HepG2 (cell line): ENCODE data around the gene GNRH2. TPM values are rescaled to one million over a fixed set of nuclear protein-coding genes. Genes with fewer than 3 reads are reported as not detected.

ENCODE experiments used
- CBX2 ChIP-seq, 2 experiments: fragments of 200-600 bp in 1 of 2; sonication (generic); formaldehyde crosslinking in 1 of 2; IDR thresholded peaks; 2 replicates each; pipeline versions ENCODE4 v1.7.0 to v1.8.1; 2018 to 2022; ENCODE audit warnings: low read depth in 2 of 2, low read length in 1 of 2, mild to moderate bottlenecking in 1 of 2, missing genetic modification reagents in 1 of 2
- FOSL2 ChIP-seq: sonication (generic); formaldehyde crosslinking; IDR thresholded peaks from 2 replicates; pipeline ENCODE4 v1.4.0; 2020; ENCODE audit warnings: missing genetic modification reagents
- HES4 ChIP-seq: sonication (generic); formaldehyde crosslinking; IDR thresholded peaks from 2 replicates; pipeline ENCODE4 v1.9.0; 2021; ENCODE audit warnings: mild to moderate bottlenecking, missing genetic modification reagents, borderline replicate concordance
- MEF2D ChIP-seq: sonication (generic); formaldehyde crosslinking; IDR thresholded peaks from 2 replicates; pipeline ENCODE4 v1.5.1; 2020; ENCODE audit warnings: mild to moderate bottlenecking, missing genetic modification reagents
- SYNCRIP ChIP-seq: fragments of 200-400 bp; formaldehyde crosslinking; IDR thresholded peaks from 2 replicates; pipeline ENCODE4 v1.6.1; 2018; ENCODE audit warnings: mild to moderate bottlenecking, low read depth, low read length; ENCODE audit not compliant: insufficient read depth
- ZMYM4 ChIP-seq: sonication (generic); formaldehyde crosslinking; IDR thresholded peaks from 2 replicates; pipeline ENCODE4 v1.8.1; 2023; ENCODE audit warnings: mild to moderate bottlenecking, missing genetic modification reagents
- ZNF816 ChIP-seq: sonication (generic); formaldehyde crosslinking; IDR thresholded peaks from 2 replicates; pipeline ENCODE4 v1.8.0; 2022; ENCODE audit warnings: missing genetic modification reagents, mild to moderate bottlenecking, borderline replicate concordance
- polyA plus RNA-seq, 8 experiments: library from polyadenylated mRNA; depleted of rRNA in 3 of 8; stranded (reverse) in 7 of 8; unstranded in 1 of 8; fragments of >200 nt; fragmentation: Illumina TruSeq in 4 of 8; extraction: Trizol in 4 of 8; gene quantifications; 2 replicates each; pipeline versions ENCODE4 v1.2.1 to v1.2.3, GENCODE V29; 2011 to 2016; ENCODE audit warnings: low read depth in 4 of 8, missing spikeins in 1 of 8, mixed read lengths in 1 of 8; ENCODE audit not compliant: insufficient read depth in 1 of 8
- total RNA-seq, 5 experiments: library from RNA; depleted of rRNA; stranded (reverse); fragments of >200 nt; fragmentation: Illumina TruSeq; extraction: Trizol; gene quantifications; 2 replicates each; pipeline ENCODE4 v1.2.3, GENCODE V29; 2016; ENCODE audit warnings: low read depth in 1 of 5
- TF ChIP-seq, protein P1 (sequence below): IDR thresholded peaks from 2 replicates; pipeline ENCODE4 v1.6.1; 2016; ENCODE audit warnings: low read depth, missing genetic modification reagents, missing compliant biosample characterization
- TF ChIP-seq, protein P2 (sequence below), 2 experiments: fragments of 450-650 bp in 1 of 2; sonication (generic) in 1 of 2; formaldehyde crosslinking in 1 of 2; IDR thresholded peaks; 2 replicates each; pipeline versions ENCODE4 v1.6.1 to v1.8.0; 2016 to 2022; ENCODE audit warnings: antibody characterized with exemption in 1 of 2, mild to moderate bottlenecking in 1 of 2, missing genetic modification reagents in 1 of 2

GNRH2 gene
- total and polyA plus RNA-seq, 2 of the 13 experiments (the other 11 are each of a cell fraction or from before 2014, with no cell fraction given) = 0.28 TPM; not detected in 1

DNA sequence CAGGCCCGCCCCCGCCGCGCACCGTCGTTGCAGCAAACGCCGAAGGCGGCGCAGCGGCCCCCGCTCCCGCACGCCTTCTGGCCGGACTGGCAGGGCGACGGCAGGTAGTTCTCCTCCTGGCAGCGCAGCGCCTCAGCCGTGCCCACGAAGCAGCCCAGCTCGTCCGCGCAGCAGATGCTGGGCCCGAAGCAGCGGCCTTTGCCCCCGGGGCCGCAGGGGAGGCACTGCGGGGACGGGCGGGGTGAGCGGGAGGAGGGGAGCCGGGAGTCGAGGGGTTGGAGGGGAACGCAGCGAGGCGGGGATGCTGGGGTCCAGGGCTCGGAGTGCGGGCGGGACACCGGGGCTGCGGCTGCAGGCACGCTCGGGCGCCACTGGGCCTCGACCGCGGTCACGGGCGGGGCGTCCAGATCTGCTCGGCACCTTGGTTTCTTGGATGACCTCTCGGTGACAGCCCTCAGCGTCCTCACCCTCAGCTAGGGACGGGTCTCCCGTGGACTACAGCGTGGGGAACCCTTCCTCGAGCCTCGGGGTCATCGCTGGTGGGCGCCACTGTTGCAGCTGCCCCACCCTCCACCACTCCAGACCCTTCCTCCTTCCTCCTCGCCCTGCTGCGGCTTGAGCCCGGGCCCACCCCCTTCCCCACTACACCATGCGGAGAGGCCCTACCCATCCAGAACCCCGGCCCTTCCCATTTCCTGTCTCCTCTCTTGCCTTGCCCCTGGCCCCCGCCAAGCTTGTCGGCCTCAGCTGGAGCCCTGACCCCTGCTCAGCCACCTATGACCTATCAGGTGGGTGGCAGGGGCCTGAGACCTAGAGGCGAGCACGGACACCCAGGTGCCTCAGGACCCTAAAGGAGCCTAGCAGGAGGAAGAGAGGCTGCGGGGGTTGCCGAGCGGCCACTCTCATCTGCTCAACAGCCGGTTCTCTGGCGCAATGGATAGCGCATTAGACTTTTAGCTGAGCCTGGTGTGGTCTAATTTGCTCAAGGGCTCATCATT lies 39.8 kb downstream of the GNRH2 start (continued):
- TF ChIP-seq, protein P1, sequence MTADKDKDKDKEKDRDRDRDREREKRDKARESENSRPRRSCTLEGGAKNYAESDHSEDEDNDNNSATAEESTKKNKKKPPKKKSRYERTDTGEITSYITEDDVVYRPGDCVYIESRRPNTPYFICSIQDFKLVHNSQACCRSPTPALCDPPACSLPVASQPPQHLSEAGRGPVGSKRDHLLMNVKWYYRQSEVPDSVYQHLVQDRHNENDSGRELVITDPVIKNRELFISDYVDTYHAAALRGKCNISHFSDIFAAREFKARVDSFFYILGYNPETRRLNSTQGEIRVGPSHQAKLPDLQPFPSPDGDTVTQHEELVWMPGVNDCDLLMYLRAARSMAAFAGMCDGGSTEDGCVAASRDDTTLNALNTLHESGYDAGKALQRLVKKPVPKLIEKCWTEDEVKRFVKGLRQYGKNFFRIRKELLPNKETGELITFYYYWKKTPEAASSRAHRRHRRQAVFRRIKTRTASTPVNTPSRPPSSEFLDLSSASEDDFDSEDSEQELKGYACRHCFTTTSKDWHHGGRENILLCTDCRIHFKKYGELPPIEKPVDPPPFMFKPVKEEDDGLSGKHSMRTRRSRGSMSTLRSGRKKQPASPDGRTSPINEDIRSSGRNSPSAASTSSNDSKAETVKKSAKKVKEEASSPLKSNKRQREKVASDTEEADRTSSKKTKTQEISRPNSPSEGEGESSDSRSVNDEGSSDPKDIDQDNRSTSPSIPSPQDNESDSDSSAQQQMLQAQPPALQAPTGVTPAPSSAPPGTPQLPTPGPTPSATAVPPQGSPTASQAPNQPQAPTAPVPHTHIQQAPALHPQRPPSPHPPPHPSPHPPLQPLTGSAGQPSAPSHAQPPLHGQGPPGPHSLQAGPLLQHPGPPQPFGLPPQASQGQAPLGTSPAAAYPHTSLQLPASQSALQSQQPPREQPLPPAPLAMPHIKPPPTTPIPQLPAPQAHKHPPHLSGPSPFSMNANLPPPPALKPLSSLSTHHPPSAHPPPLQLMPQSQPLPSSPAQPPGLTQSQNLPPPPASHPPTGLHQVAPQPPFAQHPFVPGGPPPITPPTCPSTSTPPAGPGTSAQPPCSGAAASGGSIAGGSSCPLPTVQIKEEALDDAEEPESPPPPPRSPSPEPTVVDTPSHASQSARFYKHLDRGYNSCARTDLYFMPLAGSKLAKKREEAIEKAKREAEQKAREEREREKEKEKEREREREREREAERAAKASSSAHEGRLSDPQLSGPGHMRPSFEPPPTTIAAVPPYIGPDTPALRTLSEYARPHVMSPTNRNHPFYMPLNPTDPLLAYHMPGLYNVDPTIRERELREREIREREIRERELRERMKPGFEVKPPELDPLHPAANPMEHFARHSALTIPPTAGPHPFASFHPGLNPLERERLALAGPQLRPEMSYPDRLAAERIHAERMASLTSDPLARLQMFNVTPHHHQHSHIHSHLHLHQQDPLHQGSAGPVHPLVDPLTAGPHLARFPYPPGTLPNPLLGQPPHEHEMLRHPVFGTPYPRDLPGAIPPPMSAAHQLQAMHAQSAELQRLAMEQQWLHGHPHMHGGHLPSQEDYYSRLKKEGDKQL (CRISPR knock-in tag) = no peak
- TF ChIP-seq, protein P2, sequence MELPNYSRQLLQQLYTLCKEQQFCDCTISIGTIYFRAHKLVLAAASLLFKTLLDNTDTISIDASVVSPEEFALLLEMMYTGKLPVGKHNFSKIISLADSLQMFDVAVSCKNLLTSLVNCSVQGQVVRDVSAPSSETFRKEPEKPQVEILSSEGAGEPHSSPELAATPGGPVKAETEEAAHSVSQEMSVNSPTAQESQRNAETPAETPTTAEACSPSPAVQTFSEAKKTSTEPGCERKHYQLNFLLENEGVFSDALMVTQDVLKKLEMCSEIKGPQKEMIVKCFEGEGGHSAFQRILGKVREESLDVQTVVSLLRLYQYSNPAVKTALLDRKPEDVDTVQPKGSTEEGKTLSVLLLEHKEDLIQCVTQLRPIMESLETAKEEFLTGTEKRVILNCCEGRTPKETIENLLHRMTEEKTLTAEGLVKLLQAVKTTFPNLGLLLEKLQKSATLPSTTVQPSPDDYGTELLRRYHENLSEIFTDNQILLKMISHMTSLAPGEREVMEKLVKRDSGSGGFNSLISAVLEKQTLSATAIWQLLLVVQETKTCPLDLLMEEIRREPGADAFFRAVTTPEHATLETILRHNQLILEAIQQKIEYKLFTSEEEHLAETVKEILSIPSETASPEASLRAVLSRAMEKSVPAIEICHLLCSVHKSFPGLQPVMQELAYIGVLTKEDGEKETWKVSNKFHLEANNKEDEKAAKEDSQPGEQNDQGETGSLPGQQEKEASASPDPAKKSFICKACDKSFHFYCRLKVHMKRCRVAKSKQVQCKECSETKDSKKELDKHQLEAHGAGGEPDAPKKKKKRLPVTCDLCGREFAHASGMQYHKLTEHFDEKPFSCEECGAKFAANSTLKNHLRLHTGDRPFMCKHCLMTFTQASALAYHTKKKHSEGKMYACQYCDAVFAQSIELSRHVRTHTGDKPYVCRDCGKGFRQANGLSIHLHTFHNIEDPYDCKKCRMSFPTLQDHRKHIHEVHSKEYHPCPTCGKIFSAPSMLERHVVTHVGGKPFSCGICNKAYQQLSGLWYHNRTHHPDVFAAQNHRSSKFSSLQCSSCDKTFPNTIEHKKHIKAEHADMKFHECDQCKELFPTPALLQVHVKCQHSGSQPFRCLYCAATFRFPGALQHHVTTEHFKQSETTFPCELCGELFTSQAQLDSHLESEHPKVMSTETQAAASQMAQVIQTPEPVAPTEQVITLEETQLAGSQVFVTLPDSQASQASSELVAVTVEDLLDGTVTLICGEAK (IDR thresholded peaks at IDR 0.05) = no peak
- TF ChIP-seq, protein P2 (CRISPR knock-in tag; IDR thresholded peaks at IDR 0.05) = peak; percentile 26; the same call in 1 of the 2 replicates
- no peak for TF ChIP-seq CBX2 (IDR thresholded peaks at IDR 0.05; ENCODE audit: low read depth, low read length)
- no peak for TF ChIP-seq CBX2 (CRISPR knock-in tag; IDR thresholded peaks at IDR 0.05; ENCODE audit: low read depth)
- no peak for TF ChIP-seq FOSL2 (CRISPR knock-in tag)
- no peak for TF ChIP-seq HES4 (CRISPR knock-in tag)
- no peak for TF ChIP-seq SYNCRIP
- TF ChIP-seq MEF2D (CRISPR knock-in tag) = no peak
- TF ChIP-seq ZNF816 (CRISPR knock-in tag) = no peak
- 0 out of 2 replicates have a peak, but pooled peaks have one; percentile 14 for TF ChIP-seq ZMYM4 (CRISPR knock-in tag)
